HG02884 (cell line): ENCODE measurements around the gene ZBTB8OS.
"Not testable (repeated sequence)": the region's sequence is repeated elsewhere in the genome, so short reads cannot be mapped to it uniquely, and the experiment has no call there.

Source experiments
- ATAC-seq: cut with Tn5 transposase; IDR thresholded peaks from one replicate; pipeline ENCODE4 v1.9.1; 2021; ENCODE audit warnings: mild to moderate bottlenecking, moderate library complexity; ENCODE audit not compliant: unreplicated experiment

Gene ZBTB8OS

GRCh38 chr1:32650752-32651460 is 556 bp upstream of the ZBTB8OS start, which contains the start of gene RBBP4:
TSS of gene RBBP4 (plus strand) at chr1:32651208. CDS start at chr1:32651307, 99 bp downstream.
- peak; percentile 77 for ATAC-seq

- ATAC-seq, result no peak
These were observed 2.8 kb downstream of the ZBTB8OS start for GRCh38 chr1:32647308-32648134.

DNA sequence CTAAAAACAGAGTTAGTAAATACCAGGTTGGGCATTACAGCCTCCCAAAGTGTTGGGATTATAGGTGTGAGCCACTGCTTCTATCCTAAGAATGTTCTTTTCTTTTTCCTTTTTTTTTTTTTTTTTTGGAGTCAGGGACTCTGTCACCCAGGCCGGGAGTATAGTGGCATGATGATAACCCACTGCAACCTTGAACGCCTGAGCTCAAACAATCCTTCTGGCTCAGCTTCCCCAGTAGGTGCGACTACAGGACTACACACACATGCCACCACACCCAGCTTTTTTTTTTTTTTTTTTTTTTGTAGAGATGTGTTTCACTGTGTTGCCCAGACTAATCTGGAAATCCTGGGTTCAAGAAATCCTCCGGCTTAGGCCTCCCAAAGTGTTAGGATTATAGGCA is 5.9 kb downstream of the ZBTB8OS start:
- ATAC-seq, result no peak

- not testable (repeated sequence) for ATAC-seq
These were observed 8.0 kb downstream of the ZBTB8OS start for GRCh38 chr1:32642292-32642827.

- ATAC-seq, result no peak
These were observed 10.8 kb downstream of the ZBTB8OS start for GRCh38 chr1:32639489-32640075.

GRCh38 chr1:32636914-32637645 is 13.3 kb downstream of the ZBTB8OS start:
- no peak for ATAC-seq

DNA sequence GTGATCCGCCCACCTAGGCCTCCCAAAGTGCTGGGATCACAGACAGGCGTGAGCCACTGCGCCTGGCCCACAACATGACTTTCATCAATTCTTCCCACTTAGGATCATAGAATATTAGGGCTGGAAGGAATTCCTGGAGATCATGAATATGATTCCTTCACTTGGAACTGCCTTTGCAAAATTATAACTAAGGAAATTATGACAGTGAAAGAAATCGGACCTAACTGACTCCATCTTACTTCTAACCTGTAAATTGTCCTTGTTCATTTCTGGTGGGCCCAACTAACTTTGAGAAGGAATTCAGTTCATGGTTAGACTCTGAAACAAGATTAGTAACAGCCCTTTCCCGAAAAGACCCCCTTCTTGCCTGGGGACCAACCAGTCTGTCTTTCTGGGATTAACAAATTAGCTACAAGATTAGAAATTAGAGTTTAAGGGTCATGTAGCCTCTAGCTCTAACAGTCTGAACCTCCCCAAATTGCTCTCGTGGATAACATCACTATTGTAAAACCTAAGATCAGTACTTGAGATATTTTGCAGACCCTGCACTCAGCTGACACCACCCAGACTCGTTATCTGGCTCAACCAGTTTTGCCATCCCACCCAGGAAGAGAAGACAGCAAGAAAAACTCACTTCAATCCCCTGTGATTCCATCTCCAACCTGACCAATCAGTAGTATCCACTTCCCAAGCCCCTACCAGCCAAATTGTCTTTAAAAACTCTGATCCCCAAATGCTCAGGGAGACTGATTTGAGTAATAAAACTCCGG is 14.7 kb downstream of the ZBTB8OS start:
- no peak for ATAC-seq

GRCh38 chr1:32632829-32633228 is 17.5 kb downstream of the ZBTB8OS start:
- ATAC-seq, result no peak

- ATAC-seq, result not testable (repeated sequence)
These were observed 20.2 kb downstream of the ZBTB8OS start for GRCh38 chr1:32630173-32630572.

DNA sequence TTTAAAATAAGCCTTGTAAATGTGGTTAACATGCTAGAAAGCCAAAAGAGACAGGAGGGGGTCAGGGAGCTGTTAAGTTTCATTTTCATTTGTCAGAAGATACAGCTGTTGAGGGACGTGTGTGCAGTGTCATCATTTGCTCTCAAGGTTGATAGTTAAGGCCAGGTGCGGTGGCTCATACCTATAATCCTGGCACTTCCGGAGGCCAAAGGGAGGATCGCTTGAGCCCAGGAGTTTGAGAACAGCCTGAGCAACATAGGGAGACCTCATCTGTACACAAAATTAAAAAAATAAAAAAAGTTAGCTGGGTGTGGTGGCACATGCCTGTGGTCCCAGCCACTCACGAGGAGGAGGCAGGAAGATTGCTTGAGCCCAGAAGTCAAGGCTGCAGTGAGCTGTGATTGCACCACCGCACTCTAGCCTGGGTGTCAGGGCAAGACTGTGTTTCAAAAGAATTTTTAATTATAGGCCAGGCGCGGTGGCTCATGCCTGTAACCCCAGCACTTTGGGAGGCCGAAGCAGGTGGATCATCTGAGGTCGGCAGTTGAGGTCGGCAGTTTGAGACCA is 22.7 kb downstream of the ZBTB8OS start:
- ATAC-seq, result no peak

DNA sequence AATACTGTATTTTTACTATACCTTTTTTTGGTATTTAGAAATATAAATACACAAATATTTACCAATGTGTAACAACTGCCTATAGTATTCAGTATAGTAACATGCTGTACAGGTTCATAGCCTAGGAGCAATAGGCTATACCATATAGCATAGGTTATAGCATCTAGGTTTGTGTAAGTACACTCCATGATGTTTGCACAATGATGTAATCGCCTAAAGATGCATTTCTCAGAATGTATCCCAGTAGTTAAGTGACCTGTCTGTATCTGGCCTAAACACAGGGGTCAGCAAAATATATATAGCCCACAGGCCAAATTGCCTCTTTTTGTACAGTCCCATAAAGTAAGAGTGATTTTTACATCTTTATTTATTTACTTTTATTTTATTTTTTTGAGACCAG is 24.2 kb downstream of the ZBTB8OS start:
- ATAC-seq, result no peak

DNA sequence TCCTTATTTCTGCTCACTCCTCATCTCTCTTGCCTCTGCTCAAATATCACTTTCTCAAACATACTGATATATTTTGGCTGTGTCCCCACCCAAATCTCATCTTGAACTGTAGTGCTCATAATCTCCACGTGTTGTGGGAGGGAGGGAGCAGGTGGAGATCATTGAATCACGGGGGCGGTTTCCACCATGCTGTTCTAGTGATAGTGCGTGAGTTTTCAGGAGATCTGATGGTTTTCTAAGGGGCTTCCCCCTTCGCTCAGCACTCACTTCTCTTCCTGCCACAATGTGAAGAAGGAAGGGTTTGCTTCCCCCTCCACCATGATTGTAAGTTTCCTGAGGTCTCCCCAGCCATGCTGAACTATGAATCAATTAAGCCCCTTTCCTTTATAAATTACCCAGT is 26.6 kb downstream of the ZBTB8OS start:
- ATAC-seq, result no peak

- no peak for ATAC-seq
These were observed 27.3 kb downstream of the ZBTB8OS start for GRCh38 chr1:32622806-32623681.

DNA sequence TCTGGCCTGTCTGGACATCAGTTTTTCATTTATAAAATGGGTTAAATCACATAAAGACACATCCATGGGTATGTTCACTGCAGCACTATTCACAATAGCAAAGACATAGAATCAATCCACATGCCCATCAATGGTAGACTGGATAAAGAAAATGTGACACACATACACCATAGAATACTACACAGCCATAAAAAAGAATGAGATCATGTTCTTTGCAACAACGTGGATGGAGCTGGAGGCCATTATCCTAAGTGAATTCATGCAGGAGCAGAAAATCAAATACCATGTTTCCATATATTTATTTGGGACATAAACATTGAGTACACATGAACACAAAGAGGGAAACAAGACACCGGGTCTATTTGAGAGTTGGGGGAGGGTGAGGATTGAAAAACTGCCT is 28.1 kb downstream of the ZBTB8OS start:
- no peak for ATAC-seq

DNA sequence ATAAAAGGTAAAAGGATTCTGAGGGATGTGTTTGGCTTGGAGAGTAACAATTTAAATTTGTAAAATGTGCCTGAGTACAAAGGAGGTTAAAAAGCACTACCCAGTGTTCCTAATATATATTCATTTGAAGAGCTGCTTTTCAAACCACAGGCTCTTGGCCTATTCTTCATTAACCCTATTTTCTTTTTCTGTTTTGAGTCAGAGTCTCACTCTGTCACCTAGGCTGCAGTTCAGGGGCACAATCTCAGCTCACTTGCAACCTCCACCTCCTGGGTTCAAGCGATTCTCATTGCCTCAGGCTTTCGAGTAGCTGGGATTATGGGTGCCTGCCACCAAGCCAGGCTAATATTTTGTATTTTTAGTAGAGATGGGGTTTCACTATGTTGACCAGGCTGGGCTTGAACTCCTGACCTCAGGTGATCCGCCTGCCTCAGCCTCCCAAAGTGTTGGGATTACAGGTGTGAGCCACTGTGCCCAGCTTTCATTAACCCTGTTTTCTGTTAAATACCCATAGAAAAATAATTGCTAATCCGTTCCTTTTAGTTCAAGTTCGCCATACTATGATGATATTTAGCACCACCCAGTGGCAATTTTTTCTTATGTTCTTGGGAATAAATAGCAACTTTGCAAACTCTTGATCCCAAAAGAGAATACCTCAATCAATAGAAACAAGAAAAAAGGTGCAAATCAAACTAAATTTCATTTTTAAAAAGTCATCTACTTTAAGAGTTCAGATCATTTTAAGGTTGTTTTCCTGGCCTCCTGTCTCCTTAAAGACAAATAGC is 30.5 kb downstream of the ZBTB8OS start:
- peak; percentile 52 for ATAC-seq

DNA sequence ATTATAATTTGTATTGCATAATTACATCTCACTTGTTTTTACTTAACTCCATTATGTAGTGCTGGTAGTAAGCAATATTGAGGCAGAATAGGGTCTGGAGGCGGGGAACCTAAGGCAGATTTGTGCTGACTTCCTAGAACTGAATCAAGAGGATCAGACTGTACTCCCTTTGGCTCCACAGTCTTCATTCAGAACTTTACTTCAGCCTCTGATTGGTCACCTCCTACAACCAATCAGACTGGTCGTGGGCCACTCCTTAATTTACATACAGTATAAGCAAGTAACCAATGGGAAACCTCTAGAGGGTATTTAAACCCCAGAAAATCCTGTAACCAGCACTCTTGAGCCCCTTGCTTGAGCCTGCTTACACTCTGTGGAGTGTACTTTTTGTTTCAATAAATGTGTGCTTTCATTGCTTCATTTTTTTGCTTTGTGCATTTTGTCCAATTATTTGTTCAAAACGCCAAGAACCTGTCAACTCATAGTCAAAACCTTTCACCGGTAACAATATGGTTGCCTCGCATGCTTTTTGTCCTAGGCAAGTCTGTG is 31.6 kb downstream of the ZBTB8OS start:
- no peak for ATAC-seq

GRCh38 chr1:32613472-32613871 is 36.9 kb downstream of the ZBTB8OS start:
- ATAC-seq, result no peak
